ENCODE results near the gene STX10. TPM values are rescaled to one million over a fixed set of nuclear protein-coding genes. Genes with fewer than 3 reads are reported as not detected.

STX10 gene
- total RNA-seq, 1 experiment from 2014 or later, result 19.3 TPM

- CTCF ChIA-PET, result no interaction called here
- intact Hi-C loops (cut with micrococcal nuclease; ENCODE audit: unreplicated experiment), result no loop called here
- Mint-ChIP-seq H3K4me1 (ENCODE audit: low read depth, unreplicated experiment) (no peaks in the 10 kb centered on the region), H3K27ac (ENCODE audit: unreplicated experiment) (no peak overlapping the region), H3K36me3 (ENCODE audit: insufficient read depth, unreplicated experiment) (peaks cover 40% of the 10 kb centered on the region), H3K9me3 (ENCODE audit: unreplicated experiment) (no peaks in the 10 kb centered on the region), H3K4me3 (ENCODE audit: unreplicated experiment) (no peak overlapping the region), H3K27me3 (ENCODE audit: insufficient read depth, unreplicated experiment) (no peaks in the 10 kb centered on the region)
- no TSS peak for BruUV-seq (replicated peaks)
- TF ChIP-seq CTCF (IDR thresholded peaks at IDR 0.05; ENCODE audit: insufficient read depth in 1 of 2, low read depth in 1 of 2, low read length in 1 of 2, severe bottlenecking in 1 of 2, unreplicated experiment in 1 of 2), result no peak
- Histone ChIP-seq H3K4me3 (ENCODE audit: low read depth, low read length) (no peak overlapping the region), H3K27me3 (replicated peaks; ENCODE audit: control insufficient read depth, insufficient read depth, low read length) (no peaks in the 10 kb centered on the region), H3K9me3 (no peaks in the 10 kb centered on the region), H3K36me3 (ENCODE audit: control insufficient read depth, insufficient read depth, low read length) (peaks cover 1% of the 10 kb centered on the region; the same call in 1 of the 2 replicates), H3K4me1 (peaks cover 3% of the 10 kb centered on the region; the same call in 1 of the 2 replicates)
- DNase-seq, result no peak
- POLR2A ChIA-PET, result no interaction called here
Observed at GRCh38 chr19:13138171-13138915, 11.8 kb downstream of the STX10 start.

- Mint-ChIP-seq H3K4me3 (ENCODE audit: unreplicated experiment) (no peak overlapping the region), H3K27me3 (ENCODE audit: insufficient read depth, unreplicated experiment) (no peaks in the 10 kb centered on the region), H3K36me3 (ENCODE audit: insufficient read depth, unreplicated experiment) (peaks cover 50% of the 10 kb centered on the region), H3K9me3 (ENCODE audit: unreplicated experiment) (no peaks in the 10 kb centered on the region), H3K4me1 (ENCODE audit: low read depth, unreplicated experiment) (no peaks in the 10 kb centered on the region), H3K27ac (ENCODE audit: unreplicated experiment) (no peak overlapping the region)
- DNase-seq, result no peak
- ChIA-PET POLR2A (no interaction called here), CTCF (no interaction called here)
- Histone ChIP-seq H3K9me3 (no peaks in the 10 kb centered on the region), H3K27me3 (replicated peaks; ENCODE audit: control insufficient read depth, insufficient read depth, low read length) (no peaks in the 10 kb centered on the region), H3K4me1 (no peaks in the 10 kb centered on the region), H3K36me3 (ENCODE audit: control insufficient read depth, insufficient read depth, low read length) (peaks cover 1% of the 10 kb centered on the region; the same call in 1 of the 2 replicates), H3K4me3 (ENCODE audit: low read depth, low read length) (no peak overlapping the region)
- no TSS peak for BruUV-seq (replicated peaks)
- no peak for TF ChIP-seq CTCF (IDR thresholded peaks at IDR 0.05; ENCODE audit: insufficient read depth in 1 of 2, low read depth in 1 of 2, low read length in 1 of 2, severe bottlenecking in 1 of 2, unreplicated experiment in 1 of 2)
- intact Hi-C loops (cut with micrococcal nuclease; ENCODE audit: unreplicated experiment), result no loop called here
Observed at GRCh38 chr19:13137290-13137794, 12.8 kb downstream of the STX10 start.

- Histone ChIP-seq H3K4me1 (no peaks in the 10 kb centered on the region), H3K36me3 (ENCODE audit: control insufficient read depth, insufficient read depth, low read length) (peaks cover 1% of the 10 kb centered on the region; the same call in 1 of the 2 replicates), H3K27me3 (replicated peaks; ENCODE audit: control insufficient read depth, insufficient read depth, low read length) (no peaks in the 10 kb centered on the region), H3K4me3 (ENCODE audit: low read depth, low read length) (no peak overlapping the region), H3K9me3 (no peaks in the 10 kb centered on the region)
- Mint-ChIP-seq H3K9me3 (ENCODE audit: unreplicated experiment) (no peaks in the 10 kb centered on the region), H3K4me3 (ENCODE audit: unreplicated experiment) (no peak overlapping the region), H3K36me3 (ENCODE audit: insufficient read depth, unreplicated experiment) (peaks cover 44% of the 10 kb centered on the region), H3K27me3 (ENCODE audit: insufficient read depth, unreplicated experiment) (no peaks in the 10 kb centered on the region), H3K4me1 (ENCODE audit: low read depth, unreplicated experiment) (no peaks in the 10 kb centered on the region), H3K27ac (ENCODE audit: unreplicated experiment) (no peak overlapping the region)
- CTCF ChIA-PET, result no interaction called here
- no TSS peak for BruUV-seq (replicated peaks)
- POLR2A ChIA-PET, result no interaction called here
- DNase-seq, result no peak
- intact Hi-C loops (cut with micrococcal nuclease; ENCODE audit: unreplicated experiment), result no loop called here
- no peak for TF ChIP-seq CTCF (IDR thresholded peaks at IDR 0.05; ENCODE audit: insufficient read depth in 1 of 2, low read depth in 1 of 2, low read length in 1 of 2, severe bottlenecking in 1 of 2, unreplicated experiment in 1 of 2)
Observed at GRCh38 chr19:13135068-13136062, 14.8 kb downstream of the STX10 start.

All from Caco-2 (cell line).